HG03139 (cell line): ENCODE data around the gene ARHGAP45.

ENCODE experiments used
- ATAC-seq: cut with Tn5 transposase; IDR thresholded peaks from one replicate; pipeline ENCODE4 v1.9.1; 2021; ENCODE audit not compliant: unreplicated experiment

ARHGAP45 gene

GRCh38 chr19:1130771-1131717, 64.1 kb downstream of the ARHGAP45 start:
- ATAC-seq = no peak

GRCh38 chr19:1131718-1132551, 65.0 kb downstream of the ARHGAP45 start:
- peak; percentile 40 for ATAC-seq

DNA sequence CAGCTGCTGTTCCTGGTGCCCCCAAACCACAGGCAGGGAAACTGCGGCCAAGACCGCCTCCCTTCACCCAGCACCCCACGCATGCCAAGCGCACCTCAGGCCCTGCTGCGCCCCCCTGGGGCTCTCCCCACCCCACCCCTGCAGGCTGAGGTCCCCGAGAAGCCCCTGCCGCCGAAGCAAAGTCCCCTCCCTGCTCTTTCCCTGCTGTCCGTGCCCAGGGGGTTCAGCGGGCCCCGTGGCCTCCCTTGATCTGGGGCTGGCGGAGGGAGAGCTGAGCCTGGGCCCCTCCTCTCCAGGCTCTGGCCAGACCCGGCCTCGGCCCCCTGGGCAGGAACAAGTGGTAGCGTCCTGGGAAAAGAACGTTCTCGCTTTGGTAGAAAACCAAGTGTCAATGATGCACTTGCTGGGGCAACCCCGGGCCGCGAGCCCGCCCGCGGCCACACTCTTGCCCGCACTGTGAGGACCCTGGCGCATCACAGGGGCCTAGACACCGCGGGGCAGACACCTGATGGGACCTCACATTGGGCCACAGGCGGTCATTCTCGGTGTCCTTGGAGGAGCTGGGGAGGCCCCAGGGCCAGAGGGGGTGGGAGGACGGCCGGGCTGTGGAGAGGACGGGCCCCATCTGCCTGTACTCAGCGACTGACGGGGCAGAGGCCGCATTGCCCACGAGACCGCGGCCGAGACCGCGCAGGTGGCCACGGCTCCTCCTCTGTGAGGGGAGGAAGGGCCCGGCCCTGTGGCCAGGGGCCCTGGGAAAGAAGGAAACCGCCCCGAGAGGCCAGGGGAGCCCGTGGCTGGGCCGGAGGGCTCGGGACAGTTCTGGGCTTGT, 65.8 kb downstream of the ARHGAP45 start:
- ATAC-seq = no peak

GRCh38 chr19:1133471-1133929, 66.5 kb downstream of the ARHGAP45 start:
- no peak for ATAC-seq

DNA sequence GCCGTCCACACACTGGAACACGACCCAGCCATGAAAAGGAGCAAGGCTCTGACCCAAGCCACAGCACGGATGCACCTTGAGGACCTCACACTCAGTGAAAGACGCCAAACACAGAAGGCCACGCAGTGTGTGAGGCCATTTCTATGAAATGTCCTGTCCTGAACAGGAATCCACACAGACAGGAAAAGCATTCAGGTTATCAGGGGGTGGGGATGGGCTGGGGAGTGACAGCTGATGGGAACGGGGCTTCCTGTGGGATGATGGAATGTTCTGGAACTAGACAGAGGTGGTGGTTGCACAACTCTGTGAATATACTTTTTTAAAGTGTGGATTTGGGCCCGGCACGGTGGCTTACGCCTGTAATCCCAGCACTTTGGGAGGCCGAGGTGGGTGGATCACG, 67.5 kb downstream of the ARHGAP45 start:
- ATAC-seq = no peak

GRCh38 chr19:1135454-1135853, 68.5 kb downstream of the ARHGAP45 start:
- ATAC-seq = no peak

GRCh38 chr19:1136201-1136600, 69.2 kb downstream of the ARHGAP45 start:
- ATAC-seq = no peak
